GM08714 (cell line): ENCODE measurements around the gene CEP78.
A peak's percentile ranks its signal among the peaks of the same experiment; 100 is the strongest.

ENCODE experiments used
- H3K4me3 ChIP-seq: fragments of 200-500 bp; sonication (Bioruptor generic); 2 replicates; pipeline ENCODE4 v1.5.1; 2014; ENCODE audit warnings: mild to moderate bottlenecking, low read length, inconsistent platforms
- ZNF274 ChIP-seq: IDR thresholded peaks from 2 replicates; pipeline ENCODE4 v1.6.1; 2012; ENCODE audit warnings: mild to moderate bottlenecking, low read depth, low read length

CEP78 gene

GRCh38 chr9:78288214-78288892, 52.5 kb downstream of the CEP78 start:
- H3K4me3 ChIP-seq, result no peak overlapping the region
- TF ChIP-seq ZNF274, result no peak

GRCh38 chr9:78289474-78289873, 53.6 kb downstream of the CEP78 start:
- no peak for TF ChIP-seq ZNF274

GRCh38 chr9:78291240-78291925, 55.5 kb downstream of the CEP78 start:
- TF ChIP-seq ZNF274, result no peak
- H3K4me3 ChIP-seq, result no peak overlapping the region

More at GRCh38 chr9:78289474-78289873, 53.6 kb downstream of the CEP78 start:
- no peak overlapping the region for H3K4me3 ChIP-seq

GRCh38 chr9:78292026-78292425, 56.2 kb downstream of the CEP78 start:
- no peak for TF ChIP-seq ZNF274
- H3K4me3 ChIP-seq, result no peak overlapping the region

- H3K4me3 ChIP-seq, result no peak overlapping the region
- no peak for TF ChIP-seq ZNF274
Measured at GRCh38 chr9:78292716-78293497, 57.0 kb downstream of the CEP78 start.

- no peak for TF ChIP-seq ZNF274
- H3K4me3 ChIP-seq, result no peak overlapping the region
Measured at GRCh38 chr9:78294290-78295176, 58.7 kb downstream of the CEP78 start.

GRCh38 chr9:78295177-78295575, 59.3 kb downstream of the CEP78 start:
- no peak for TF ChIP-seq ZNF274
- H3K4me3 ChIP-seq, result no peak overlapping the region

- no peak for TF ChIP-seq ZNF274
- no peak overlapping the region for H3K4me3 ChIP-seq
Measured at GRCh38 chr9:78295731-78296130, 59.9 kb downstream of the CEP78 start.

GRCh38 chr9:78296201-78296892, 60.5 kb downstream of the CEP78 start:
- no peak for TF ChIP-seq ZNF274
- H3K4me3 ChIP-seq, result peak overlapping the region; percentile 52; the same call in 1 of the 2 replicates

GRCh38 chr9:78296893-78297671, 61.2 kb downstream of the CEP78 start, which contains the start of gene PSAT1:
TSS of gene PSAT1 (plus strand) at chr9:78297125. CDS start at chr9:78297211, 86 bp downstream.
- TF ChIP-seq ZNF274, result no peak
- H3K4me3 ChIP-seq, result peak within 1 kb of the TSS; percentile 83

GRCh38 chr9:78297672-78297961, 61.7 kb downstream of the CEP78 start:
- TF ChIP-seq ZNF274, result no peak
- H3K4me3 ChIP-seq, result peak overlapping the region; percentile 83

- H3K4me3 ChIP-seq, result peak overlapping the region; percentile 83
- no peak for TF ChIP-seq ZNF274
Measured at GRCh38 chr9:78298046-78298765, 62.3 kb downstream of the CEP78 start.

- H3K4me3 ChIP-seq, result no peak overlapping the region
- TF ChIP-seq ZNF274, result no peak
Measured at GRCh38 chr9:78300209-78300608, 64.3 kb downstream of the CEP78 start.
